Measurements from ENCODE around the gene TMEM106C. TPM values are rescaled to one million over a fixed set of nuclear protein-coding genes. Genes with fewer than 3 reads are reported as not detected.
A peak's percentile ranks its signal among the peaks of the same experiment; 100 is the strongest.

TMEM106C gene
- total and polyA plus RNA-seq, 5 donors from 2014 or later, result 26.4 to 74.8 (median 66.0) TPM

- no peak overlapping the region for H3K27ac Mint-ChIP-seq
- peaks cover 8 to 26% (median 14%) of the 10 kb centered on the region in 4 donors for H3K4me1 Mint-ChIP-seq
- no peak for ATAC-seq (ENCODE audit: low read depth in 2 of 2)
- peaks cover 5% of the 10 kb centered on the region for H3K27me3 Mint-ChIP-seq
- H3K27me3 ChIP-seq (ENCODE audit: control insufficient read depth, insufficient read depth, low read length), result no peaks in the 10 kb centered on the region
- no peak overlapping the region for H3K4me3 Mint-ChIP-seq
- DNase-seq, result no peak
- H3K4me3 ChIP-seq (ENCODE audit: low read depth, low read length), result no peak overlapping the region
- H3K9me3 ChIP-seq (ENCODE audit: control insufficient read depth in 2 of 2, low read length in 2 of 2), result no peaks in the 10 kb centered on the region
- no peak overlapping the region for H3K27ac ChIP-seq (ENCODE audit: insufficient read depth, low read length, poor library complexity, severe bottlenecking)
- H3K9me3 Mint-ChIP-seq, result no peaks in the 10 kb centered on the region
- H3K36me3 ChIP-seq (ENCODE audit: control insufficient read depth, insufficient read depth, low read length), result no peaks in the 10 kb centered on the region
- H3K4me1 ChIP-seq (ENCODE audit: control insufficient read depth, insufficient read depth, low read length, poor library complexity, severe bottlenecking), result peaks cover 17% of the 10 kb centered on the region
- no peaks in the 10 kb centered on the region for H3K36me3 Mint-ChIP-seq
Observed at GRCh38 chr12:47986291-47986660, 22.9 kb downstream of the TMEM106C start.

GRCh38 chr12:47986832-47987231 lies 23.4 kb downstream of the TMEM106C start:
- no peak for ATAC-seq (ENCODE audit: low read depth in 2 of 2)
- peaks cover 17% of the 10 kb centered on the region for H3K4me1 ChIP-seq (ENCODE audit: control insufficient read depth, insufficient read depth, low read length, poor library complexity, severe bottlenecking)
- H3K27me3 ChIP-seq (ENCODE audit: control insufficient read depth, insufficient read depth, low read length), result no peaks in the 10 kb centered on the region
- no peak for DNase-seq
- Mint-ChIP-seq H3K27ac (no peak overlapping the region), H3K27me3 (peaks cover 5% of the 10 kb centered on the region), H3K9me3 (no peaks in the 10 kb centered on the region), H3K4me1 (peaks cover 8 to 28% (median 14%) of the 10 kb centered on the region in 4 donors), H3K36me3 (no peaks in the 10 kb centered on the region), H3K4me3 (no peak overlapping the region)
- no peaks in the 10 kb centered on the region for H3K9me3 ChIP-seq (ENCODE audit: control insufficient read depth in 2 of 2, low read length in 2 of 2)
- H3K4me3 ChIP-seq (ENCODE audit: low read depth, low read length), result no peak overlapping the region
- no peak overlapping the region for H3K27ac ChIP-seq (ENCODE audit: insufficient read depth, low read length, poor library complexity, severe bottlenecking)
- H3K36me3 ChIP-seq (ENCODE audit: control insufficient read depth, insufficient read depth, low read length), result no peaks in the 10 kb centered on the region

- H3K9me3 ChIP-seq (ENCODE audit: control insufficient read depth in 2 of 2, low read length in 2 of 2), result no peaks in the 10 kb centered on the region
- no peak for DNase-seq
- Mint-ChIP-seq H3K4me1 (peaks cover 8 to 28% (median 14%) of the 10 kb centered on the region in 4 donors), H3K27me3 (peaks cover 5% of the 10 kb centered on the region), H3K9me3 (no peaks in the 10 kb centered on the region), H3K4me3 (no peak overlapping the region), H3K27ac (peak overlapping the region in 1 of 3 donors; percentile 46), H3K36me3 (no peaks in the 10 kb centered on the region)
- H3K4me3 ChIP-seq (ENCODE audit: low read depth, low read length), result no peak overlapping the region
- H3K27ac ChIP-seq (ENCODE audit: insufficient read depth, low read length, poor library complexity, severe bottlenecking), result no peak overlapping the region
- peaks cover 17% of the 10 kb centered on the region for H3K4me1 ChIP-seq (ENCODE audit: control insufficient read depth, insufficient read depth, low read length, poor library complexity, severe bottlenecking)
- H3K27me3 ChIP-seq (ENCODE audit: control insufficient read depth, insufficient read depth, low read length), result no peaks in the 10 kb centered on the region
- no peaks in the 10 kb centered on the region for H3K36me3 ChIP-seq (ENCODE audit: control insufficient read depth, insufficient read depth, low read length)
- no peak for ATAC-seq (ENCODE audit: low read depth in 2 of 2)
Observed at GRCh38 chr12:47987411-47988072, 24.1 kb downstream of the TMEM106C start.

GRCh38 chr12:47988073-47989022 lies 25.0 kb downstream of the TMEM106C start:
- H3K36me3 ChIP-seq (ENCODE audit: control insufficient read depth, insufficient read depth, low read length), result no peaks in the 10 kb centered on the region

GRCh38 chr12:47989023-47989417 lies 25.6 kb downstream of the TMEM106C start:
- no peak overlapping the region for H3K4me3 ChIP-seq (ENCODE audit: low read depth, low read length)
- H3K36me3 ChIP-seq (ENCODE audit: control insufficient read depth, insufficient read depth, low read length), result no peaks in the 10 kb centered on the region
- H3K4me1 ChIP-seq (ENCODE audit: control insufficient read depth, insufficient read depth, low read length, poor library complexity, severe bottlenecking), result peaks cover 17% of the 10 kb centered on the region
- no peak for ATAC-seq (ENCODE audit: low read depth in 2 of 2)
- H3K27me3 ChIP-seq (ENCODE audit: control insufficient read depth, insufficient read depth, low read length), result no peaks in the 10 kb centered on the region
- H3K9me3 ChIP-seq (ENCODE audit: control insufficient read depth in 2 of 2, low read length in 2 of 2), result no peaks in the 10 kb centered on the region
- H3K27ac Mint-ChIP-seq, result peak overlapping the region in 1 of 3 donors; percentile 48
- H3K9me3 Mint-ChIP-seq, result no peaks in the 10 kb centered on the region
- DNase-seq, result no peak
- no peaks in the 10 kb centered on the region for H3K36me3 Mint-ChIP-seq
- no peak overlapping the region for H3K27ac ChIP-seq (ENCODE audit: insufficient read depth, low read length, poor library complexity, severe bottlenecking)
- H3K4me1 Mint-ChIP-seq, result peaks cover 8 to 28% (median 14%) of the 10 kb centered on the region in 4 donors
- H3K27me3 Mint-ChIP-seq, result peaks cover 9% of the 10 kb centered on the region
- H3K4me3 Mint-ChIP-seq, result no peak overlapping the region

More at GRCh38 chr12:47988073-47989022, 25.0 kb downstream of the TMEM106C start:
- H3K9me3 Mint-ChIP-seq, result no peaks in the 10 kb centered on the region
- no peaks in the 10 kb centered on the region for H3K36me3 Mint-ChIP-seq
- DNase-seq, result no peak
- ATAC-seq (ENCODE audit: low read depth in 2 of 2), result no peak
- peak overlapping the region in 1 of 4 donors; percentile 36 for H3K4me3 Mint-ChIP-seq
- H3K27me3 Mint-ChIP-seq, result peaks cover 5% of the 10 kb centered on the region
- peaks cover 8 to 28% (median 14%) of the 10 kb centered on the region in 4 donors for H3K4me1 Mint-ChIP-seq
- peak overlapping the region in 2 of 3 donors; percentile 76 to 90 for H3K27ac Mint-ChIP-seq
- no peak overlapping the region for H3K4me3 ChIP-seq (ENCODE audit: low read depth, low read length)
- no peak overlapping the region for H3K27ac ChIP-seq (ENCODE audit: insufficient read depth, low read length, poor library complexity, severe bottlenecking)
- no peaks in the 10 kb centered on the region for H3K9me3 ChIP-seq (ENCODE audit: control insufficient read depth in 2 of 2, low read length in 2 of 2)
- H3K27me3 ChIP-seq (ENCODE audit: control insufficient read depth, insufficient read depth, low read length), result no peaks in the 10 kb centered on the region
- peaks cover 17% of the 10 kb centered on the region for H3K4me1 ChIP-seq (ENCODE audit: control insufficient read depth, insufficient read depth, low read length, poor library complexity, severe bottlenecking)

GRCh38 chr12:47989666-47990065 lies 26.3 kb downstream of the TMEM106C start:
- Histone ChIP-seq H3K4me3 (ENCODE audit: low read depth, low read length) (no peak overlapping the region), H3K27ac (ENCODE audit: insufficient read depth, low read length, poor library complexity, severe bottlenecking) (no peak overlapping the region), H3K27me3 (ENCODE audit: control insufficient read depth, insufficient read depth, low read length) (no peaks in the 10 kb centered on the region), H3K9me3 (ENCODE audit: control insufficient read depth in 2 of 2, low read length in 2 of 2) (no peaks in the 10 kb centered on the region), H3K36me3 (ENCODE audit: control insufficient read depth, insufficient read depth, low read length) (no peaks in the 10 kb centered on the region), H3K4me1 (ENCODE audit: control insufficient read depth, insufficient read depth, low read length, poor library complexity, severe bottlenecking) (peaks cover 17% of the 10 kb centered on the region)
- H3K9me3 Mint-ChIP-seq, result no peaks in the 10 kb centered on the region
- peaks cover 8 to 28% (median 14%) of the 10 kb centered on the region in 4 donors for H3K4me1 Mint-ChIP-seq
- ATAC-seq (ENCODE audit: low read depth in 2 of 2) (no peak), DNase-seq (no peak)
- H3K4me3 Mint-ChIP-seq, result no peak overlapping the region
- peaks cover 11% of the 10 kb centered on the region for H3K27me3 Mint-ChIP-seq
- H3K36me3 Mint-ChIP-seq, result no peaks in the 10 kb centered on the region
- H3K27ac Mint-ChIP-seq, result peak overlapping the region; percentile 42 to 68 (median 48)

- Histone ChIP-seq H3K36me3 (ENCODE audit: control insufficient read depth, insufficient read depth, low read length) (no peaks in the 10 kb centered on the region), H3K4me3 (ENCODE audit: low read depth, low read length) (no peak overlapping the region), H3K9me3 (ENCODE audit: control insufficient read depth in 2 of 2, low read length in 2 of 2) (no peaks in the 10 kb centered on the region), H3K4me1 (ENCODE audit: control insufficient read depth, insufficient read depth, low read length, poor library complexity, severe bottlenecking) (peaks cover 17% of the 10 kb centered on the region), H3K27me3 (ENCODE audit: control insufficient read depth, insufficient read depth, low read length) (no peaks in the 10 kb centered on the region), H3K27ac (ENCODE audit: insufficient read depth, low read length, poor library complexity, severe bottlenecking) (no peak overlapping the region)
- H3K4me1 Mint-ChIP-seq, result peaks cover 8 to 28% (median 14%) of the 10 kb centered on the region in 4 donors
- no peaks in the 10 kb centered on the region for H3K36me3 Mint-ChIP-seq
- DNase-seq (peak in 2 of 3 donors; percentile 52 to 85), ATAC-seq (ENCODE audit: low read depth in 2 of 2) (peak; percentile 87 to 92)
- H3K4me3 Mint-ChIP-seq, result peak overlapping the region in 1 of 4 donors; percentile 46
- peak overlapping the region in 2 of 3 donors; percentile 66 to 68 for H3K27ac Mint-ChIP-seq
- peaks cover 19% of the 10 kb centered on the region for H3K27me3 Mint-ChIP-seq
- no peaks in the 10 kb centered on the region for H3K9me3 Mint-ChIP-seq
Observed at GRCh38 chr12:47990351-47991105, 27.1 kb downstream of the TMEM106C start.
